RWPE2 (cell line): ENCODE data around the gene CLSTN2.

Source experiments
- ATAC-seq: fragments of 200-7000 bp; cut with Tn5 transposase; 3 replicates; pipeline ENCODE4 v1.9.1; 2021; ENCODE audit warnings: low read depth
- DNase-seq: peaks from one replicate; pipeline ENCODE4 v3.0.0-alpha.2; 2020; ENCODE audit warnings: low spot score
- H3K27ac ChIP-seq: fragments of 450-650 bp; 2 replicates; pipeline ENCODE4 v1.5.1; 2017; ENCODE audit warnings: mild to moderate bottlenecking; ENCODE audit not compliant: poor library complexity, severe bottlenecking
- H3K27me3 ChIP-seq: fragments of 250-450 bp; sonication (Bioruptor Pico); 2 replicates; pipeline ENCODE4 v1.5.1; 2021; ENCODE audit warnings: mild to moderate bottlenecking, moderate library complexity; ENCODE audit not compliant: insufficient read depth, poor library complexity, severe bottlenecking
- H3K36me3 ChIP-seq: fragments of 250-450 bp; sonication (Bioruptor Pico); 2 replicates; pipeline ENCODE4 v1.5.1; 2020; ENCODE audit warnings: low read depth, mild to moderate bottlenecking, moderate library complexity
- H3K4me1 ChIP-seq: fragments of 250-450 bp; sonication (Bioruptor Pico); 2 replicates; pipeline ENCODE4 v1.5.1; 2021; ENCODE audit warnings: mild to moderate bottlenecking, moderate library complexity; ENCODE audit not compliant: insufficient read depth, poor library complexity, severe bottlenecking
- H3K4me3 ChIP-seq: fragments of 250-450 bp; sonication (Bioruptor Pico); 2 replicates; pipeline ENCODE4 v1.5.1; 2021; ENCODE audit warnings: mild to moderate bottlenecking, moderate library complexity; ENCODE audit not compliant: severe bottlenecking
- H3K9me3 ChIP-seq: fragments of 250-450 bp; sonication (Bioruptor Pico); 2 replicates; pipeline ENCODE4 v1.5.1; 2021; ENCODE audit warnings: mild to moderate bottlenecking, moderate library complexity; ENCODE audit not compliant: severe bottlenecking
- CTCF ChIP-seq: fragments of 450-650 bp; IDR thresholded peaks from one replicate; pipeline ENCODE4 v1.5.1; 2017; ENCODE audit warnings: mild to moderate bottlenecking, moderate library complexity; ENCODE audit not compliant: poor library complexity, severe bottlenecking

The CLSTN2 gene

GRCh38 chr3:139893963-139894642 is 40.9 kb upstream of the CLSTN2 start:
- H3K27me3 ChIP-seq, result no peaks in the 10 kb centered on the region
- ATAC-seq, result no peak
- no peak for DNase-seq
- H3K9me3 ChIP-seq, result no peaks in the 10 kb centered on the region
- H3K36me3 ChIP-seq, result no peaks in the 10 kb centered on the region
- no peaks in the 10 kb centered on the region for H3K4me1 ChIP-seq
- TF ChIP-seq CTCF, result no peak
- no peak overlapping the region for H3K27ac ChIP-seq
- H3K4me3 ChIP-seq, result no peak overlapping the region

- Histone ChIP-seq H3K27me3 (no peaks in the 10 kb centered on the region), H3K4me1 (no peaks in the 10 kb centered on the region), H3K4me3 (no peak overlapping the region), H3K27ac (no peak overlapping the region), H3K9me3 (no peaks in the 10 kb centered on the region), H3K36me3 (no peaks in the 10 kb centered on the region)
- no peak for DNase-seq
- no peak for TF ChIP-seq CTCF
- no peak for ATAC-seq
Observed at GRCh38 chr3:139894643-139894989, 40.4 kb upstream of the CLSTN2 start.

GRCh38 chr3:139897759-139898158 is 37.2 kb upstream of the CLSTN2 start:
- H3K4me1 ChIP-seq, result no peaks in the 10 kb centered on the region
- ATAC-seq, result no peak; the same call in 2 of the 3 replicates
- no peaks in the 10 kb centered on the region for H3K9me3 ChIP-seq
- no peak for DNase-seq
- H3K4me3 ChIP-seq, result no peak overlapping the region
- H3K27me3 ChIP-seq, result no peaks in the 10 kb centered on the region
- no peak for TF ChIP-seq CTCF
- no peaks in the 10 kb centered on the region for H3K36me3 ChIP-seq
- H3K27ac ChIP-seq, result no peak overlapping the region

GRCh38 chr3:139906418-139906817 is 28.6 kb upstream of the CLSTN2 start:
- DNase-seq (no peak), ATAC-seq (peak; percentile 74)
- Histone ChIP-seq H3K4me3 (no peak overlapping the region), H3K27me3 (no peaks in the 10 kb centered on the region), H3K9me3 (no peaks in the 10 kb centered on the region), H3K4me1 (peaks cover 3% of the 10 kb centered on the region), H3K27ac (no peak overlapping the region), H3K36me3 (no peaks in the 10 kb centered on the region)
- no peak for TF ChIP-seq CTCF

- Histone ChIP-seq H3K36me3 (no peaks in the 10 kb centered on the region), H3K4me1 (peaks cover 3% of the 10 kb centered on the region), H3K9me3 (no peaks in the 10 kb centered on the region), H3K4me3 (no peak overlapping the region), H3K27me3 (no peaks in the 10 kb centered on the region), H3K27ac (no peak overlapping the region)
- ATAC-seq (no peak), DNase-seq (no peak)
- TF ChIP-seq CTCF, result no peak
Observed at GRCh38 chr3:139909811-139910210, 25.2 kb upstream of the CLSTN2 start.
